Omental fat pad (tissue), 4 donors: Measurements from ENCODE around the gene TFCP2. TPM values are rescaled to one million over a fixed set of nuclear protein-coding genes. Genes with fewer than 3 reads are reported as not detected.

Experiments used
- ATAC-seq: fragments of 150-250 bp; one replicate; pipeline ENCODE4 v1.9.1; 2016; ENCODE audit warnings: mild to moderate bottlenecking, moderate library complexity; ENCODE audit not compliant: low FRiP score
- DNase-seq: peaks from one replicate; pipeline ENCODE4 v3.0.0-alpha.2; 2019; ENCODE audit warnings: low spot score
- CTCF ChIP-seq, 3 donors: fragments of 450-650 bp; IDR thresholded peaks; one replicate each; pipeline ENCODE4 v1.5.1; 2016 to 2017; ENCODE audit warnings: antibody characterized with exemption in 3 of 3, mild to moderate bottlenecking in 3 of 3, moderate library complexity in 2 of 3
- small RNA-seq: library from RNA; depleted of rRNA; stranded (forward); fragments of <200 nt; gene quantifications from one replicate; pipeline ENCODE3, GENCODE V24; 2016
- total RNA-seq, 4 donors: library from RNA; depleted of rRNA; stranded (reverse); fragments of >200 nt; gene quantifications; one replicate each; pipeline ENCODE4 v1.1.0, GENCODE V29; 2016

Gene TFCP2
- total RNA-seq, 4 donors from 2014 or later: 10.1 to 14.3 (median 12.2) TPM

DNA sequence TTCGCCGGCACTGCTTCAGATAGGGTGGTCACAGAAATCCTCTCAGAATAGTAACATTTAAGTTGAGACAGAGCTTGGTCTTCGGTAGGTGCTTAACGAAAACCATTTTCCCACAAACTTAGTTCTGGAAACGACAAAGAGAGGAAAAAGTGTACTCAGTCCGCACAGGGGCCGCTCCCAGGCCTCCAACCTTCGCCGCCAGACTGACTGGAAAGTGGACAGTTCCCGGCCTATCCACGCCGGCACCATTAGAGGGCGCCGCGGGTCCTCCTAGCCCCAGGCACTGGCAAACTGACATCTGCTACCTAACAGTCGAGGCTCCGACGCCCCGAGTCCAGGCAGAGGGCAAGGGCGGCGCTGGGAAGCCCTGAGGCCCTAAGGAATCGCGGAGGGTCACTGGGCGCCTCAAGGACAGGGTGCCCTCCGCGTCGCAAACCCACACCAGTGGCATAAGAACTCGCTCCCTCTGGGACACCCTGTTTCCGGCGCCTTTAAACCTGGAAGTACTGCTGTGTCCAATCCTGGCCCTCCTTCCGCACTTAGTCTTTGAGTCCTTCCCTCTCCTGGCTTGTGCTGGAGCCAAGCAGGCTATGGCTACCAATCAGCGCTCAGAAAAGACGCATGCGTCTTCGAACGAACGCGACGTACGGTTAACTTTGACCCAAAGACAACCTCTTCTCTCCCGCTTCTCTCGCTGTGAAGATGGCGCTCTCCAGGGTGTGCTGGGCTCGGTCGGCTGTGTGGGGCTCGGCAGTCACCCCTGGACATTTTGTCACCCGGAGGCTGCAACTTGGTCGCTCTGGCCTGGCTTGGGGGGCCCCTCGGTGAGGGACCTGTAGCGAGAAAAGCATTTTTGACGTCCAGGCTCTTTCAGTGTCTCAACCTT, 125.0 kb downstream of the TFCP2 start, which contains the start of gene LETMD1:
Gene LETMD1 (plus strand): TSS at position 673 of the 886 bp plus-strand sequence. CDS start 30 bp downstream, at position 703.
- peak; percentile 77 for DNase-seq
- peak; percentile 99 for ATAC-seq
- peak in 2 of 3 donors; percentile 6 to 78 for TF ChIP-seq CTCF (IDR thresholded peaks at IDR 0.05)

Small RNA genes within 50 kb of the gene (small RNA-seq; reads per million reads assigned to genes)
- gene RF00019 (not detected), gene RNU6-199P (not detected)

Other genes starting within 250 kb of the TFCP2 start
- not detected for gene HIGD1C, start 220.6 kb downstream of the TFCP2 start, total RNA-seq
- gene SLC11A2, start 146.8 kb downstream of the TFCP2 start, total RNA-seq: 10 to 100 TPM; 39.6 to 59.6 (median 50.7) TPM
- 10 to 100 TPM; 38.9 to 68.4 (median 60.5) TPM for gene LETMD1, start 124.8 kb downstream of the TFCP2 start, total RNA-seq
- gene CSRNP2, start 89.5 kb downstream of the TFCP2 start, total RNA-seq: 10 to 100 TPM; 25.5 to 30.8 (median 27.1) TPM
- gene POU6F1, start 44.9 kb upstream of the TFCP2 start, total RNA-seq: 10 to 100 TPM in 2 of 4 donors, 1 to 10 TPM in 2; 5.8 to 14.8 (median 8.5) TPM
- gene DAZAP2, start 65.7 kb upstream of the TFCP2 start, total RNA-seq: 100 to 1,000 TPM; 213 to 277 (median 235) TPM
- 10 to 100 TPM in 2 of 4 donors, 1 to 10 TPM in 2; 3.8 to 12.0 (median 7.0) TPM for gene SMAGP, start 97.3 kb upstream of the TFCP2 start, total RNA-seq
- 10 to 100 TPM in 3 of 4 donors, 1 to 10 TPM in 1; 4.8 to 26.5 (median 13.0) TPM for gene BIN2, start 151.0 kb upstream of the TFCP2 start, total RNA-seq
- gene CELA1, start 173.5 kb upstream of the TFCP2 start, total RNA-seq: not detected
- gene GALNT6, start 218.3 kb upstream of the TFCP2 start, total RNA-seq: 10 to 100 TPM in 3 of 4 donors, 1 to 10 TPM in 1; 4.2 to 12.9 (median 10.7) TPM